ENCODE results near the gene MSS51.

GRCh38 chr10:73432646-73433537 lies 469 bp downstream of the MSS51 start:
- no peak for TF ChIP-seq CTCF (IDR thresholded peaks at IDR 0.05)
- no peak for TF ChIP-seq EP300 (IDR thresholded peaks at IDR 0.05)

Data from ovary (tissue), 3 donors.